GM19438 (cell line): ENCODE results near the gene RNASE4.
"Not testable (repeated sequence)": the region's sequence is repeated elsewhere in the genome, so short reads cannot be mapped to it uniquely, and the experiment has no call there.

Experiments
- ATAC-seq: cut with Tn5 transposase; IDR thresholded peaks from one replicate; pipeline ENCODE4 v1.9.1; 2021; ENCODE audit warnings: low read depth; ENCODE audit not compliant: unreplicated experiment

RNASE4 gene

DNA sequence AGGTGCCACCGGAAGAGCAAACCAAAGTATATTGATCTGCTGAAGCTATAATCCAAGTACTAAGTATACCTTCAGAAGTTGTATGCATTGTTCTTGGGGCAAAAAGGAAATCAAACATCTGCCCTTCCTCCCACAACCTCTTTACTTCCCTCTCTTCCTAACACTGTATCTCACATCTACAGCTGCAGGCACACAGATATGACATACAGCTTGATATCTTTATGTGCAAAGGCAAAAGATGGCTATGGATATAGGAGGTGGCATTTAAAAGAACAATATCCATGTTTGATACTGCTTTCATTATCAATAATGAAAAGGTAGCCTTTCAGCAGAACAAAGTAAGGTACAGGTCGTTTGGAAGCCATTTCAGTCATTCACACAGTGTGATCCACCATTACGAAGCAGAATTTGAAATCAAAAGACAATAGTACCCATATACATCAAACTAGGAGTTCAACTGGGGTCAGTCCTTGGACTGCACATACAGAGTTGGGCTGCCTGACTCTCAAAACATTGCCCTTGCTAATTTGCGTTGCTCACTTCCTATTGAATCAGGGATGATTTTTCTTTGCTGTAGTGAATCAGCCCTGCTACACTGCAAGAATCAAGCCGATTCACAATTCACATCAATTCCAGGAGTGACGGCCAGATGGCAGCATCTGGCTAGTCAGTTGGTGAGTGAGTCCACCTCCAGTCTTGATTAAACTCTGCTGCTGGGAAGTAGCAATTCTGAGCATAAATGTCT lies 13.1 kb downstream of the RNASE4 start:
- ATAC-seq: no peak

DNA sequence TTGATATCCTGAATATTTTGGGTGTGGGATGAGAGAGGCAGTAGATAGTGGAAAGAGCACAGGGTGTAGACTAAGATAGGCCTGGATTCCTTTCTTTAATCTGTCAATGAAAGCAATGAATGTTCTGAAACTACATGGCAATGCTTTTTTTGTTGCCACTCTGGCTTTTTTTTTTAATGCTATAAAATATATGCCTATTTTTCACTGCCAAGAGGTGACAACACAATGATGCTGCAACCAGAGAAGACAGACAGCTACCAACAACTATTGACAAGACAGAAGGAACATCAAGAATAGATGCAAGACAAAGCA lies 13.6 kb downstream of the RNASE4 start:
- ATAC-seq: no peak

DNA sequence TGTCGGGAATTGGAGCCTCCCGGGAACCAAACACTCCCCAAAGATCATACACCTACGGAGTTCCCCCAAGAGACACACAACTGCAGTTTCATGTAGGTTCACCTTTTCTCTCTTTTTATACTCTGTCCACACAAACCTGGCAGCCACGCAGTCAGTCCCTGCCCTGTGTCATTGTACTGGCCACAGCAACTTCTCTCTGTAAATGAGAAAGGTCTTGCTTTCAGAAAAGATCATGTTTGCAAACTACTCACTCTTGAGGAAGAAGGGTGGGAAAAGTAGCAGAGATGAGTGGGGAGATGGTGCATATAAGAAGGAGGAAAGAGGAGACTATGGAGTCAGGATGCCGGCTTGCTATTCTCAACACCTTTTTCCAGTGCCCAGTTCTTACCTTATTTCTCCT lies 14.6 kb downstream of the RNASE4 start:
- no peak for ATAC-seq

- ATAC-seq: no peak
Observed at GRCh38 chr14:20699931-20700330, 15.6 kb downstream of the RNASE4 start.

DNA sequence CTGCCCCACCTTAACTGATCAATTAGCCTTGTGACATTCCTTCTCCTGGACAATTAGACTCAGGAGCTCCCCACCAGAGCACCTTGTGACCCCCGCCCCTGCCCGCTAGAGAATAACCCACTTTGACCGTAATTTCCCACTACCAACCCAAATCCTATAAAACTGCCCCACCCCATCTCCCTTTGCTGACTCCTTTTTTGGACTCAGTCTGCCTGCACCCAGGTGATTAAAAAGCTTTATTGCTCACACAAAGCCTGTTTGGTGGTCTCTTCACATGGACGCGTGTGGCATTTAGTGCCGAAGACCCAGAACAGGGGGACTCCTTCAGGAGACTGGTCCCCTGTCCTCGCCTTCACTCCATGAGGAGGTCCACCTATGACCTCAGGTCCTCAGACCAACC lies 16.6 kb downstream of the RNASE4 start:
- not testable (repeated sequence) for ATAC-seq

DNA sequence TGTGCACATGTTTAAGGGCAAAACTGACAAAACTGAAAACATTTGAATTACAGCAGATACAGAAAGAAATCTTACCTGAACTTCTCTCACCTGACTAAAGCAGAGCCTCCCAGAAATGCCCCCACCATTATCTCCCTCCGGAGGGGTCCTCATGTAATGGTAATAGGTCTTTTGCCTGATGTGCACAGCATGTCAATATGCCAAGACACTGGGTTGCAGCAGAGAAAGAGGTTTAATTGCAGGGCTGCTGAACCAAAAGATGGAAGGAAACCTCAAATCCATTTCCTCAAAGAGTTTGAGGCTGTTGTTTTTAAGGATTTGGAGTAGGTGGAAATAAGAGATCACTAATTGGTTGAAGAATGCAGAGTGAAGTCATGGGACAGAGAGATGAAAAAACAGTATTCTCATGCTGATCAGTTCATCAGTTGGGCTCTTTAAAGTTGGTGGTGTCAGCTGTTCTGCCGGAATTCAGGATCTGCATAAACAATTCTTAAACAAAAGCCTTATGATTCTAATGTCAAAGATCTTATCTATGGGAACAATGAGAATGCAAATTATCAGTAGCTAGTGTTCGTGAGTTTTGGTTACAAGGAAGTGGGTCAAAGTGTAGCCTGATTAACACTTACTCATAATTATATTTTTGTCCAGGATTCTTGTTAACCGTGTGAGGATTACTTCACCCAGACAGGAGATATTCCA lies 22.4 kb downstream of the RNASE4 start:
- no peak for ATAC-seq

- ATAC-seq: no peak
Observed at GRCh38 chr14:20707622-20708021, 23.3 kb downstream of the RNASE4 start.

- no peak for ATAC-seq
Observed at GRCh38 chr14:20711261-20711660, 26.9 kb downstream of the RNASE4 start.

DNA sequence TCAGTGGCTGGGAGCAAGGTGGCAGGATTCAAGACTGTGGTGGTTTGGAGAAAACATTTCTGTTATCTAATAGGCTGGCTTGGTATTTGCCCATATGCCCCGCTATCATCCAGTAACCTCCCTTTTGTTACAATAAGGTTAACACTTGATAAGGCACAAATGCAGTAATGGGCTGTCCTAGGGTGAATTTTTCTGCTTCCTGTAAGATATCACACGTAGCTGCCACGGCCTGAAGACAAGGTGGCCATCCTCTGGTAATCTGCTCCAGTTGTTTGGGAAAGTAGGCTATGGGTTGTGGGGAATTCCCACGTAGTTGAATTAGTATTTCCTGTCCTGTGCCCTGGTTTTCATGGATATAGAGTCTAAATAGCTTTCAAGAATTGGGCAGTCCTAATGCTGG lies 27.3 kb downstream of the RNASE4 start:
- ATAC-seq: no peak

- no peak for ATAC-seq
Observed at GRCh38 chr14:20712904-20713303, 28.5 kb downstream of the RNASE4 start.

- ATAC-seq: no peak
Observed at GRCh38 chr14:20714593-20715250, 30.4 kb downstream of the RNASE4 start.

- no peak for ATAC-seq
Observed at GRCh38 chr14:20719777-20720176, 35.4 kb downstream of the RNASE4 start.

DNA sequence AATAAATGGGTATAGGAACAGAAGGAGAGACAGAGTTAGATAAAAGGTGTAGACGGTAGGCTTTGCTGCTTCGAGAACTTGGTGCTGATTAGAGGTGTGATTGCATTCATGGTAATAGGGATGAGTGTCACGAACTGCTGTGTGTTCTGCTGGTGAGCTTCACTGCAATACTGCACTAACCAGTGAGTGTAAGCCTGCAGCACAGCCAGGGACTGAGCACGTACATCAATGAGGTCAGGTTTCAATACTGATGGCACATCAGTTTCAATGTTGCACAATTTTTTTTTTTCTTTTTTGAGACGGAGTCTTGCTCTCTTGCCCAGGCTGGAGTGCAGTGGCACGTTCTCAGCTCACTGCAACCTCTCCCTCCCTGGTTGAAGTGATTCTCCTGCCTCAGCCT lies 36.4 kb downstream of the RNASE4 start:
- no peak for ATAC-seq

DNA sequence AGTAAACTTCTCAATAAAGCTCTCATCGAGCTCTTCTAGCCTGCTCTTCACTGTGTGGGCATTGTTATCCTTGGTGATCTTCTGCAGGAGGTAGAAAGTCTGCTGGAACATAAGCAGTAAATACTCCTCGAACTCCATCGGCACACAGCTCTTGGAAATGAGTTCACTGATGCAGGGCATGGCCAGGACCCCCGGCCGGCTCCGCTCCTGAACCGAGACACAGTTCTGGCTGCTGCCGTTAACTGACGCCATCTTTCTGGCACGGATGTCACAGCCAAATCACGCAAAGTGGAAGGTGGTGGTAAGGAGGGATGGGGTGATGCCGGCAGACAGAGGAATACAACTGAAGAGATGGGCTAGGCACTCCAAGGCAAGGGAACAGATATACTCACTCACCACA lies 37.7 kb downstream of the RNASE4 start:
- no peak for ATAC-seq

GRCh38 chr14:20723488-20723887 lies 39.1 kb downstream of the RNASE4 start:
- no peak for ATAC-seq

GRCh38 chr14:20726121-20726520 lies 41.8 kb downstream of the RNASE4 start:
- not testable (repeated sequence) for ATAC-seq

GRCh38 chr14:20726531-20726930 lies 42.2 kb downstream of the RNASE4 start:
- ATAC-seq: no peak

DNA sequence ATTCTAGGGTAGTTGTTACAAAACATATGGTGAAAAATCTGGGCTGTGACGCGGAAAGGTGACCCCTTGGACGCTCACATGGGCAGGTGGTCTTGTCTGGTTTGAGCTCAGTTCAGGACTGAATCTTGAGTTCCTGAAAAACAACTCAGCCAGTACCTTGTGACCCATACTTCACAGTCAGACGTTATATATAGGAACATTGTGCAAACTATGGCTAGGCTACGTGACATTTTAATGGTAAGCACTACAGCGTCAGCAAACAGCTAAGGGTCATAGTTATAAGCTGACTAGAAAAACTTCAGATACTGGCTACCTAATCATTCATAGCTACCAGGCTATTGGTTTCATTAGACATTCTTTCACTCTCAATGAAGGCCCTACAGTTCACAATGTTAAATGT lies 46.5 kb downstream of the RNASE4 start:
- no peak for ATAC-seq

- ATAC-seq: no peak
Observed at GRCh38 chr14:20732477-20732876, 48.1 kb downstream of the RNASE4 start.

DNA sequence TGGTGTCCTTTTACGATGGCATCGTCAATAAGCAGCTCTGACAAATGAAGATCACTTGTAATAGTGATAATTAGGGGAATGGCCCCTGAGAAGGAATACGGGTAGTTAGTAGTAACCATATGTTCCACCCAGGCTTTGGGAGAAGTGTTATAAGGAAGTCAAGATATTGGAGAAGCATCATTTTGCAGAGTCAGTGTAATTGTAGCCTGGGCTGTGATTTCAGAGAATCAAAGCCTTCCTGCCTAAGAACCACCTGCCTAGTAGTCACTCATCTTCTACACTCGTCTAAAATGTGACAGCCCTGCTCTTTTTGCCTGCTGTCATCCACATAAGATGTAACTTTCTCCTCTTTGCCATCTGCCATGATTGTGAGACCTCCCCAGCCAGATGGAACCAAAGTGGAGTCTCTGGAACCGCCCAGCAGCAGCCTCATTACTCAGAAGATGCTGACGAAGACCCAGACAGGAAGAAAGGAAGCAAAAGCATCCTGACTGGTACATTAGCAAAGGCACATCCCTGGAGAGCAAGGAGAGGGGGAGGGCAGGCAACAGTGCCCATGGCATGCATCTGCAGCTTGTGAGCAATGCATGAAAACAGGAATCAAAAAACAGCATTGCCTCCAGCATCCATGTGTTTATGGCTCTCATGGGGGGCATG lies 48.7 kb downstream of the RNASE4 start:
- ATAC-seq: no peak

- no peak for ATAC-seq
Observed at GRCh38 chr14:20733684-20734429, 49.5 kb downstream of the RNASE4 start.
